Endothelial cell (in vitro differentiated cells): ENCODE data around the gene CABYR. TPM values are rescaled to one million over a fixed set of nuclear protein-coding genes. Genes with fewer than 3 reads are reported as not detected.

Source experiments
- DNase-seq: peaks from one replicate; pipeline ENCODE4 v3.0.0; 2021; ENCODE audit warnings: low spot score
- H3K27ac Mint-ChIP-seq: one replicate; pipeline ENCODE4 v1.8.0; 2021; ENCODE audit warnings: mixed read lengths, inconsistent platforms; ENCODE audit not compliant: unreplicated experiment
- H3K27me3 Mint-ChIP-seq: one replicate; pipeline ENCODE4 v1.8.0; 2021; ENCODE audit warnings: mild to moderate bottlenecking, moderate library complexity, mixed read lengths, inconsistent platforms; ENCODE audit not compliant: unreplicated experiment
- H3K36me3 Mint-ChIP-seq: one replicate; pipeline ENCODE4 v1.8.0; 2021; ENCODE audit warnings: mild to moderate bottlenecking, low read depth, mixed read lengths, inconsistent platforms; ENCODE audit not compliant: unreplicated experiment
- H3K4me1 Mint-ChIP-seq: one replicate; pipeline ENCODE4 v1.8.0; 2021; ENCODE audit warnings: mild to moderate bottlenecking, mixed read lengths, inconsistent platforms; ENCODE audit not compliant: unreplicated experiment
- H3K4me3 Mint-ChIP-seq: one replicate; pipeline ENCODE4 v1.8.0; 2021; ENCODE audit warnings: mild to moderate bottlenecking, mixed read lengths, inconsistent platforms; ENCODE audit not compliant: unreplicated experiment
- H3K9me3 Mint-ChIP-seq: one replicate; pipeline ENCODE4 v1.8.0; 2021; ENCODE audit warnings: mixed read lengths, inconsistent platforms; ENCODE audit not compliant: unreplicated experiment
- total RNA-seq: library from RNA; stranded (reverse); fragmentation: NEBNext Ultra II Directional; extraction: Animal tissue kit (Norgen Biotek cat#: 25700); gene quantifications from one replicate; pipeline ENCODE4 v1.2.1, GENCODE V29; 2021; ENCODE audit not compliant: unreplicated experiment
- TF ChIP-seq, protein P1 (sequence below): fragments of 200-600 bp; sonication (generic); IDR thresholded peaks from one replicate; pipeline ENCODE4 v1.5.0; 2021; ENCODE audit warnings: antibody characterized with exemption; ENCODE audit not compliant: unreplicated experiment

The CABYR gene
- total RNA-seq, 1 donor from 2014 or later = 8.4 TPM

DNA sequence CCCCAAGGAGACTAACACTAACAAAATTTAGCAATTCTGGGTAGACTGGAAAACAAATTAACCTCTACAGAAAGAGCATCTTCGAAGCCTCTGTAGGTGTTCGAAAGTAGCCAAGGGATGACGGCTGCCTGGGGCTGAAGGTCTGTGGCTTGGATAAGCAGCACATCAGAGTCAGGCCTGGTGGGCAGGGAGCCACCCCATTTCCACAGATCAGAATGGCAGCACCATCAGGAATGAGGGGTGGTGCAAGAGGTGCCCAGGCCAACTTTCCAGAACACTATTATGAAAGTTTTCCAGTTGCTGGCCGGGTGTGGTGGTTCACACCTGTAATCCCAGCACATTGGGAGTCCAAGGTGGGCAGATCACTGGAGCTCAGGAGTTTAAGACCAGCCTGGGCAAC lies 57.9 kb downstream of the CABYR start:
- peaks cover 6% of the 10 kb centered on the region for H3K4me1 Mint-ChIP-seq
- TF ChIP-seq, protein P1, sequence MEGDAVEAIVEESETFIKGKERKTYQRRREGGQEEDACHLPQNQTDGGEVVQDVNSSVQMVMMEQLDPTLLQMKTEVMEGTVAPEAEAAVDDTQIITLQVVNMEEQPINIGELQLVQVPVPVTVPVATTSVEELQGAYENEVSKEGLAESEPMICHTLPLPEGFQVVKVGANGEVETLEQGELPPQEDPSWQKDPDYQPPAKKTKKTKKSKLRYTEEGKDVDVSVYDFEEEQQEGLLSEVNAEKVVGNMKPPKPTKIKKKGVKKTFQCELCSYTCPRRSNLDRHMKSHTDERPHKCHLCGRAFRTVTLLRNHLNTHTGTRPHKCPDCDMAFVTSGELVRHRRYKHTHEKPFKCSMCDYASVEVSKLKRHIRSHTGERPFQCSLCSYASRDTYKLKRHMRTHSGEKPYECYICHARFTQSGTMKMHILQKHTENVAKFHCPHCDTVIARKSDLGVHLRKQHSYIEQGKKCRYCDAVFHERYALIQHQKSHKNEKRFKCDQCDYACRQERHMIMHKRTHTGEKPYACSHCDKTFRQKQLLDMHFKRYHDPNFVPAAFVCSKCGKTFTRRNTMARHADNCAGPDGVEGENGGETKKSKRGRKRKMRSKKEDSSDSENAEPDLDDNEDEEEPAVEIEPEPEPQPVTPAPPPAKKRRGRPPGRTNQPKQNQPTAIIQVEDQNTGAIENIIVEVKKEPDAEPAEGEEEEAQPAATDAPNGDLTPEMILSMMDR = no peak
- H3K27me3 Mint-ChIP-seq = no peaks in the 10 kb centered on the region
- no peak overlapping the region for H3K4me3 Mint-ChIP-seq
- no peak for DNase-seq
- H3K27ac Mint-ChIP-seq = no peak overlapping the region
- no peaks in the 10 kb centered on the region for H3K36me3 Mint-ChIP-seq
- no peaks in the 10 kb centered on the region for H3K9me3 Mint-ChIP-seq

DNA sequence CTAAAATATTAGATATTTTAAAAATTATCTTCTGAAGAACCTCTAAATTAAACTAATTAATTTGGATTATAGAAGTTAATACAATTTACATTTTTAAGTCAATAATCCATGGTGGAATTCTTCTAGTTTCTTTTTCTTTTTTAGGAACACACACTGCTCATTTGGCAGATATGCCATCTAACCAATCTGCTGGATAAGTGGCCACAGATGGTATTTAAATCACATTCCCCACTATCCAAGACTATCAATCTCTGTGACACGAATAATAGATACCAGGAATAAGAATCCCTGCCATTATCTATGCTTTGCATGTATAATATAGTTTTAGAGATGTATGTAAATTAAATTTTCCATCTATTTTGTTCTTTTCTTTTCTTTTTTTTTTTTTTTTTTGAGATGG lies 58.5 kb downstream of the CABYR start:
- H3K4me1 Mint-ChIP-seq = peaks cover 5% of the 10 kb centered on the region
- H3K4me3 Mint-ChIP-seq = no peak overlapping the region

DNA sequence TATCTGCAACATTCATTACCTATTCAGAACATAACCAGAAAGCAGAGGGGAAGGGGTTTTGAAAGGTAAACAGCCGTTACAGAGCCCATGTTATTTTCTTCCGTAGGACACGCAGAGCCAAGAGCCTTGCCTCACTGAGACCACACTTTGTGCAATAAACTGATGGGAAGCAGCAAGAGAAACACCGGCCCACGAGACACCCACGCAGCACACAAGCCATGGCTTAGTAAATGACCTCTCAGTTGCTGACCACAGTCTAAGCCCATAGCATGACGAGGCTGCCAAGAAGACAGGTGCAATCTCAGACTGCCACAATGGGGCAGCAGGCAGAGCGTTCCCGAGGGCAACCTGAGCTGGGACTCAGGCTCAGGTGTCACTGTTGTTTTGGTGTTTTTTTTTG lies 59.6 kb downstream of the CABYR start:
- TF ChIP-seq, protein P1 = no peak
- Mint-ChIP-seq H3K4me1 (no peaks in the 10 kb centered on the region), H3K27me3 (no peaks in the 10 kb centered on the region), H3K4me3 (no peak overlapping the region), H3K9me3 (no peaks in the 10 kb centered on the region), H3K36me3 (no peaks in the 10 kb centered on the region), H3K27ac (no peak overlapping the region)
- no peak for DNase-seq

More for the DNA sequence above, 58.5 kb downstream of the CABYR start:
- Mint-ChIP-seq H3K27ac (no peak overlapping the region), H3K27me3 (no peaks in the 10 kb centered on the region), H3K9me3 (no peaks in the 10 kb centered on the region), H3K36me3 (no peaks in the 10 kb centered on the region)
- TF ChIP-seq, protein P1 = no peak
- DNase-seq = no peak

DNA sequence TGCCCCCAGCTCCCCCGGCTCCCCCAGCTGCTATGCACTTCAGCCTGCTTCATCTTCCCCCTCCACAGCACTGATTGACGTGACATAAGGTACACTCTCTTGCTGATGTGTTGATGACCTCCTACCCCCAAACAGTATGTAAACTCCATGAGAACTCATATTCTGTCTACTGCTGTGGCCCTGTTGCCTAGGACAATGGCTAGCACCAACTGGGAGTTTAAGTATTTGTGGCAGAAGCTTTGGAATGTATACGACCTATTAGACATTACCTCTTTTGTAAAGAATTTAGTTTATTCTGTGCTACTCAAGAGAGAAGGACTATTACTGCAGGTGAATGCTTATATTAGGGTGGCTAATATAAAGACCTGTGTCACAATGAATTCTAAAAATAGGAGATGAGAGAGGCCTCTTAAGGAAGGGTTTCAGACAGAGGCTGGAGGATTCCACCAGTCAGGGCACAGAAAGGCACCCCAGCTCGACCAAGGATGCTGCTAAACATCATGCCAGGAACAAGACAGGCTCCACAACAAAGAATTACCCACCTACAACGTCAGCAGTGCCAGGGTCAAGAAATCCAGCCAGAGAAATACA lies 60.6 kb downstream of the CABYR start:
- no peaks in the 10 kb centered on the region for H3K36me3 Mint-ChIP-seq
- no peaks in the 10 kb centered on the region for H3K9me3 Mint-ChIP-seq
- TF ChIP-seq, protein P1 = no peak
- H3K4me3 Mint-ChIP-seq = no peak overlapping the region
- H3K27ac Mint-ChIP-seq = no peak overlapping the region
- H3K27me3 Mint-ChIP-seq = no peaks in the 10 kb centered on the region
- H3K4me1 Mint-ChIP-seq = no peaks in the 10 kb centered on the region
- no peak for DNase-seq

DNA sequence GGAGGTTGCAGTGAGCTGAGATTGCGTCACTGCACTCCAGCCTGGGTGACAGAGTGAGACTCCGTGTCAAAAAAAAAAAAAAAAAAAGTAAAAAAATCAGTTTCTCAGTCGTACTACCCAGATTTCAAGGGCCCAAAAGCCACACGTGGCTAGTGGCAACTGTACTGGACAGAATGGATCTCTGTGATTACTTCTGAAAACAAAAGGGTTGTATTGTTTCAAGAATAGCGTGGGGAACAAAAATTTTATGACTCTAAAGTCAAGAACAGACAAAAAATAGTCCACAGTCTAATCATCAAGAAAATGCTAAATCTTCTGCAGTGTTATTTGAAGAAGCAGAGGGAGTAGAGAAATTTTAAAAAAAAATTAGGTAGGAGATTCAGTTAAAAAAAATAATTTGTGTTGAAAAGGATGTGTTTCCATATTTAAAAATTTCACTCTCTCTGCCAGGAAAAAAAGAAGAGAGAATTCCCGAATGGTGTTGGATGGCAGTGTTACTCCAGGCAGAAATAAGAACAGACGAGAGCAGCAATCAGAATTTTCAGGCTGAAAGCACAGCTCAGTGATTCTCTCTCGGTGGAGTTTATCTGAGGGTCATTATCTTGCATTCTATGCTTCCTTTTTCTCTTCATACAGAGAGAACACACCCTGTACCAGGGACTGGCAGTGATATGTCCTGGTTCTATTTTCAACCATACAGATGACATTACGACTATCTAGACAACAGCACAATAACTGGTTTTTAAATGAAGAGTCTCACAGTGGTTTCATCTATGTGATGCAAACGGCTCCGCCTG lies 61.8 kb downstream of the CABYR start:
- no peaks in the 10 kb centered on the region for H3K4me1 Mint-ChIP-seq
- H3K36me3 Mint-ChIP-seq = no peaks in the 10 kb centered on the region
- no peak for DNase-seq
- H3K4me3 Mint-ChIP-seq = no peak overlapping the region
- TF ChIP-seq, protein P1 = no peak
- no peaks in the 10 kb centered on the region for H3K9me3 Mint-ChIP-seq
- H3K27me3 Mint-ChIP-seq = no peaks in the 10 kb centered on the region
- H3K27ac Mint-ChIP-seq = no peak overlapping the region
